ENCODE results near the gene GPN2.

The GPN2 gene

DNA sequence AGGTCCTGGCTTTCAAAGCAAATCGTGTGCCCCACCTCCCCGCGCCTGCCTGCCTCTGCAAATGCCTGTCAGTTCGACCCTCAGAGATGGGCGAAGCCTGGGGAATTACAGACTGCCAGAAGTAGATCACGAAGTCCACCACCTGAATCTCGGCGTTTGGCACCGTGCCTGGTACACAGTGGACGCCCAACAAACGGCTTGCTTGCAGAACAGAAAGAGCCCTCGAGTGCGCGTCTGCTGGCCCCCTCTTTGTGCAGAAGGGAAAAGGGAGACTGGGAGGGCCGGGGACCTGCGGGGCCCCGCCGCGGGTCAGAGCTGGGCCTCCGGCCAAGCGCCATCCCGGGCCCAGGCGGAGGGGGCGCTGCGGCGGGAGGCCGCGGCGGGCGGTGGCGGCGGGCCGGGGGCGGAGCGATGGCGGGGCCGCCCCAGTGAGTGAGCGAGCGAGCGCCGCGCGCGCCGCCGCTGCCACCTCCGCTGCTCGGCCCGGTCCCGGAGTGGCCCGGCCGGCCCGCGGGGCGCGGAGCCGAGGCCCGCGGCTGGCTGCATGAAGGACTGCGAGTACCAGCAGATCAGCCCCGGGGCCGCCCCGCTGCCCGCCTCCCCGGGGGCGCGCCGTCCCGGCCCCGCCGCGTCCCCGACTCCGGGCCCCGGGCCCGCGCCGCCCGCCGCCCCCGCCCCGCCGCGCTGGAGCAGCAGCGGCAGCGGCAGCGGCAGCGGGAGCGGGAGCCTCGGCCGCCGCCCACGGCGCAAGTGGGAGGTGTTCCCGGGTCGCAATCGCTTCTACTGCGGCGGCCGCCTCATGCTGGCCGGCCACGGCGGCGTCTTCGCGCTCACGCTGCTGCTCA is 63.6 kb downstream of the GPN2 start, which contains the start of gene ZDHHC18:
Gene ZDHHC18, plus strand, starts transcription at position 428 of the 845 bp plus-strand sequence. Its CDS starts 117 bp downstream, at position 545.
- peak; percentile 64 for TF ChIP-seq POLR2A (IDR thresholded peaks at IDR 0.05; ENCODE audit: extremely low read depth, insufficient read length)
- TF ChIP-seq, protein P1, sequence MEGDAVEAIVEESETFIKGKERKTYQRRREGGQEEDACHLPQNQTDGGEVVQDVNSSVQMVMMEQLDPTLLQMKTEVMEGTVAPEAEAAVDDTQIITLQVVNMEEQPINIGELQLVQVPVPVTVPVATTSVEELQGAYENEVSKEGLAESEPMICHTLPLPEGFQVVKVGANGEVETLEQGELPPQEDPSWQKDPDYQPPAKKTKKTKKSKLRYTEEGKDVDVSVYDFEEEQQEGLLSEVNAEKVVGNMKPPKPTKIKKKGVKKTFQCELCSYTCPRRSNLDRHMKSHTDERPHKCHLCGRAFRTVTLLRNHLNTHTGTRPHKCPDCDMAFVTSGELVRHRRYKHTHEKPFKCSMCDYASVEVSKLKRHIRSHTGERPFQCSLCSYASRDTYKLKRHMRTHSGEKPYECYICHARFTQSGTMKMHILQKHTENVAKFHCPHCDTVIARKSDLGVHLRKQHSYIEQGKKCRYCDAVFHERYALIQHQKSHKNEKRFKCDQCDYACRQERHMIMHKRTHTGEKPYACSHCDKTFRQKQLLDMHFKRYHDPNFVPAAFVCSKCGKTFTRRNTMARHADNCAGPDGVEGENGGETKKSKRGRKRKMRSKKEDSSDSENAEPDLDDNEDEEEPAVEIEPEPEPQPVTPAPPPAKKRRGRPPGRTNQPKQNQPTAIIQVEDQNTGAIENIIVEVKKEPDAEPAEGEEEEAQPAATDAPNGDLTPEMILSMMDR (IDR thresholded peaks at IDR 0.05; ENCODE audit: low read depth, low read length), result peak; percentile 16
- TF ChIP-seq MYC (IDR thresholded peaks at IDR 0.05; ENCODE audit: low read depth, low read length), result no peak
- TF ChIP-seq, protein P2, sequence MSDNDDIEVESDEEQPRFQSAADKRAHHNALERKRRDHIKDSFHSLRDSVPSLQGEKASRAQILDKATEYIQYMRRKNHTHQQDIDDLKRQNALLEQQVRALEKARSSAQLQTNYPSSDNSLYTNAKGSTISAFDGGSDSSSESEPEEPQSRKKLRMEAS (IDR thresholded peaks at IDR 0.05; ENCODE audit: low read depth, low read length), result no peak
- DNase-seq (ENCODE audit: low read depth), result peak; percentile 70

More for the DNA sequence above, 63.6 kb downstream of the GPN2 start, which contains the start of gene ZDHHC18:
- H3K4me3 ChIP-seq (ENCODE audit: low read depth, low read length), result peak within 1 kb of the TSS; percentile 59

Measured in NB4 (cell line).